DND-41 (cell line): Measurements from ENCODE around the gene GZMM.

Source experiments
- ATAC-seq: fragments of 200-7000 bp; cut with Tn5 transposase; 3 replicates; pipeline ENCODE4 v1.9.1; 2021; ENCODE audit warnings: low read depth; ENCODE audit not compliant: insufficient read depth
- DNase-seq: peaks from one replicate; pipeline ENCODE4 v3.0.0-alpha.2; 2020
- H2AFZ ChIP-seq: 2 replicates; pipeline ENCODE4 v1.6.0; 2012; ENCODE audit warnings: low read depth, low read length
- H3K27ac ChIP-seq: 2 replicates; pipeline ENCODE4 v1.5.1; 2012; ENCODE audit warnings: low read length, inconsistent platforms
- H3K27me3 ChIP-seq: fragments of 200-600 bp; sonication (generic); 2 replicates; pipeline ENCODE4 v1.6.0; 2012; ENCODE audit warnings: low read length, mild to moderate bottlenecking, inconsistent platforms; ENCODE audit not compliant: insufficient read depth, poor library complexity
- H3K36me3 ChIP-seq: 2 replicates; pipeline ENCODE4 v1.5.1; 2012; ENCODE audit warnings: low read length, inconsistent platforms; ENCODE audit not compliant: insufficient read depth
- H3K4me1 ChIP-seq: 2 replicates; pipeline ENCODE4 v1.5.1; 2012; ENCODE audit warnings: mild to moderate bottlenecking, low read length; ENCODE audit not compliant: insufficient read depth
- H3K4me2 ChIP-seq: 2 replicates; pipeline ENCODE4 v1.6.0; 2012; ENCODE audit warnings: mild to moderate bottlenecking, moderate library complexity, low read length, inconsistent platforms; ENCODE audit not compliant: insufficient read depth
- H3K4me3 ChIP-seq, 2 experiments: fragments of 200-600 bp in 1 of 2; shearing (Covaris generic) in 1 of 2; 2 replicates each; pipeline ENCODE4 v1.5.1; 2012 to 2016; ENCODE audit warnings: inconsistent platforms in 2 of 2, low read length in 2 of 2, mild to moderate bottlenecking in 2 of 2, low read depth in 1 of 2, moderate library complexity in 1 of 2
- H3K79me2 ChIP-seq: 2 replicates; pipeline ENCODE4 v1.6.0; 2012; ENCODE audit warnings: low read length, inconsistent platforms; ENCODE audit not compliant: insufficient read depth
- H3K9ac ChIP-seq: 2 replicates; pipeline ENCODE4 v1.6.0; 2012; ENCODE audit warnings: low read depth, mild to moderate bottlenecking, inconsistent platforms, low read length, moderate library complexity
- H3K9me3 ChIP-seq: 2 replicates; pipeline ENCODE4 v1.5.1; 2012; ENCODE audit warnings: low read length, moderate library complexity, mild to moderate bottlenecking, inconsistent platforms; ENCODE audit not compliant: insufficient read depth, severe bottlenecking
- H4K20me1 ChIP-seq: 2 replicates; pipeline ENCODE4 v1.6.0; 2012; ENCODE audit warnings: low read length; ENCODE audit not compliant: insufficient read depth
- EZH2 ChIP-seq: IDR thresholded peaks from 3 replicates; pipeline ENCODE4 v1.6.1; 2012; ENCODE audit warnings: borderline replicate concordance, low read depth, mild to moderate bottlenecking, moderate library complexity, low read length, inconsistent platforms; ENCODE audit not compliant: severe bottlenecking
- TF ChIP-seq, protein P1 (sequence below): IDR thresholded peaks from 2 replicates; pipeline ENCODE4 v1.5.1; 2012; ENCODE audit warnings: borderline replicate concordance, low read length, moderate library complexity, mild to moderate bottlenecking; ENCODE audit not compliant: poor library complexity, severe bottlenecking; ENCODE audit errors: extremely low read depth

Gene GZMM

DNA sequence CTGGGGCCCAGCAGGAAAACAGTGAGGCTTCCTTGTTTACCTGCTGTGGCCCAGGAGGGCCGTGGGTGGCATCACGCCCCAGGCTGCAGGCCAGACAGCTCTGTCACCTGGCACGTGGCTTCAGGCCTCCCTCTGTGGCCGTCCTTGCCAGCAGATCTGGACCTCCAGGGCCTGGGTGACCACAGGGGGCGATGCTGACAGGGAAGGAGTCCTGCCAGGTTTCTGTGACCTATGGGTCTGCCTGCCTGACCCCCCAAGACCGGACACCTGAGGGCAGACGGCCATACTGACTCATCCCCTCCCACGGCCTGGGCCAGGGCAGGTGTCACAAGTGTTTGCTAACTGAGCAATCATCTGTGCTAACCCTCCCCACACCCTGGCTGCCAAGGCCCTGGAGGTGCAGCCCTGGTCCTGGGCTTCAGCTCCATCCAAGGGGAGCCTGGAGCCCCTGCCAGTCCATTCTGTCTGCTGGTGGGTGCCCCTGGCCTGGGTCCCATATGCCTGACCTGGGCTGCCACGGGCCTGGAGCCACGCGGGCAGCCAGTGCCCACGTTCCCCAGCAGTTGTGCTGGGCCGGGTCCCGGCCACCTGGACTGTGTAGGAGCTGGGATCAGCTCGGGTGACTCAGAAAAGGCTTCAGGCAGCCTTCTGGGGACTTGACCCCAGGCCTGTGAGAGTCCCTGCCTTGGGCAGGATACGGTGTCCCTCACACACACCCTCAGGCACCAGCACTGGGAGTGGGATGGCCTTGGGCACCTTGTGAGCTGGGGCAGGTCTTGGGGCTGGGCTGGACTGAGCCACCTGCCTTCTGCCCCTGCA lies 8.6 kb upstream of the GZMM start:
- no peaks in the 10 kb centered on the region for H3K27me3 ChIP-seq
- no peak overlapping the region for H3K4me2 ChIP-seq
- peaks cover 43% of the 10 kb centered on the region for H3K79me2 ChIP-seq
- peaks cover 28% of the 10 kb centered on the region for H3K4me1 ChIP-seq
- ATAC-seq, result no peak
- peaks cover 62% of the 10 kb centered on the region for H4K20me1 ChIP-seq
- H3K9me3 ChIP-seq, result no peaks in the 10 kb centered on the region
- H2AFZ ChIP-seq, result no peak overlapping the region
- no peak overlapping the region for H3K4me3 ChIP-seq
- peaks cover 48% of the 10 kb centered on the region for H3K36me3 ChIP-seq
- no peak overlapping the region for H3K27ac ChIP-seq
- no peak for DNase-seq
- no peak for TF ChIP-seq EZH2
- TF ChIP-seq, protein P1, sequence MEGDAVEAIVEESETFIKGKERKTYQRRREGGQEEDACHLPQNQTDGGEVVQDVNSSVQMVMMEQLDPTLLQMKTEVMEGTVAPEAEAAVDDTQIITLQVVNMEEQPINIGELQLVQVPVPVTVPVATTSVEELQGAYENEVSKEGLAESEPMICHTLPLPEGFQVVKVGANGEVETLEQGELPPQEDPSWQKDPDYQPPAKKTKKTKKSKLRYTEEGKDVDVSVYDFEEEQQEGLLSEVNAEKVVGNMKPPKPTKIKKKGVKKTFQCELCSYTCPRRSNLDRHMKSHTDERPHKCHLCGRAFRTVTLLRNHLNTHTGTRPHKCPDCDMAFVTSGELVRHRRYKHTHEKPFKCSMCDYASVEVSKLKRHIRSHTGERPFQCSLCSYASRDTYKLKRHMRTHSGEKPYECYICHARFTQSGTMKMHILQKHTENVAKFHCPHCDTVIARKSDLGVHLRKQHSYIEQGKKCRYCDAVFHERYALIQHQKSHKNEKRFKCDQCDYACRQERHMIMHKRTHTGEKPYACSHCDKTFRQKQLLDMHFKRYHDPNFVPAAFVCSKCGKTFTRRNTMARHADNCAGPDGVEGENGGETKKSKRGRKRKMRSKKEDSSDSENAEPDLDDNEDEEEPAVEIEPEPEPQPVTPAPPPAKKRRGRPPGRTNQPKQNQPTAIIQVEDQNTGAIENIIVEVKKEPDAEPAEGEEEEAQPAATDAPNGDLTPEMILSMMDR, result no peak
- no peak overlapping the region for H3K9ac ChIP-seq

DNA sequence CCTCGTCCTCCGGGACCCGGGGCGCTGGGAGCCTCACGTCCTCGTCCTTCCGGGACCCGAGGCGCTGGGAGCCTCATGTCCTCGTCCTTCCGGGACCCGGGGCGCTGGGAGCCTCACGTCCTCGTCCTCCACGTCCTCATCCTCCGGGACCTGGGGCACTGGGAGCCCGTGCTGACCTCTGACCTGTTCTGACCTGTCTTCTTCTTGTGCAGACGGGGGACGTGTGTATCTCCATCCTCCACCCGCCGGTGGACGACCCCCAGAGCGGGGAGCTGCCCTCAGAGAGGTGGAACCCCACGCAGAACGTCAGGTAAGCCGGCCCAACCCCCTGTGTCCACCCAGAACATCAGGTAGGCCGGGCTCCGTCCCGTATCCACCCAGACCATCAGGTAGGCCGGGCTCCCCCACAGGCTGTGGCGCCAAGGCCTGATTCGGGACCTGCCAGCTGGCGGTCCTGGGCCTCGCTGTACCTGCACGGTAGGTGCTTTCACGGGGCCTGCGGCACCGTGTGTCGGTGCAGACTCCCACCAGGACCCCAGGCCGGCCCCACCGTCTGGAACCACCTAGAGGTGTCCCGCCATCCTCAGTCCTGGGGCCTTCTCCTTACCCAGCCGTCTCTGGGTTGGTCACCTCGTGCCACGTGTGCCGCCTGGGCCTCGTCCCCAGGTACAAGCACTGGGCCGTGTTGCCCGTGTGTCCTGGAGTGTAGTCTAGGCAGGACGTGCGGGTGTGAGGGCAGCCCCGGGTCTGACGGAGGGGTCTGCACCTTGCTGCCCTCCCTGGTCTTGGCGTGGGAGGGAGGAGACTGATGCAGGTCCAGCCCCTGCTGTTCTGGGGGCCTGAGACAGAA lies 7.6 kb upstream of the GZMM start:
- Histone ChIP-seq H3K36me3 (peaks cover 53% of the 10 kb centered on the region), H3K27ac (no peak overlapping the region), H3K9ac (no peak overlapping the region), H4K20me1 (peaks cover 68% of the 10 kb centered on the region), H2AFZ (no peak overlapping the region), H3K4me2 (no peak overlapping the region), H3K27me3 (no peaks in the 10 kb centered on the region), H3K4me1 (peaks cover 19% of the 10 kb centered on the region), H3K79me2 (peaks cover 43% of the 10 kb centered on the region), H3K9me3 (no peaks in the 10 kb centered on the region), H3K4me3 (no peak overlapping the region)
- TF ChIP-seq EZH2, result no peak
- TF ChIP-seq, protein P1, result no peak
- ATAC-seq (no peak), DNase-seq (no peak)

DNA sequence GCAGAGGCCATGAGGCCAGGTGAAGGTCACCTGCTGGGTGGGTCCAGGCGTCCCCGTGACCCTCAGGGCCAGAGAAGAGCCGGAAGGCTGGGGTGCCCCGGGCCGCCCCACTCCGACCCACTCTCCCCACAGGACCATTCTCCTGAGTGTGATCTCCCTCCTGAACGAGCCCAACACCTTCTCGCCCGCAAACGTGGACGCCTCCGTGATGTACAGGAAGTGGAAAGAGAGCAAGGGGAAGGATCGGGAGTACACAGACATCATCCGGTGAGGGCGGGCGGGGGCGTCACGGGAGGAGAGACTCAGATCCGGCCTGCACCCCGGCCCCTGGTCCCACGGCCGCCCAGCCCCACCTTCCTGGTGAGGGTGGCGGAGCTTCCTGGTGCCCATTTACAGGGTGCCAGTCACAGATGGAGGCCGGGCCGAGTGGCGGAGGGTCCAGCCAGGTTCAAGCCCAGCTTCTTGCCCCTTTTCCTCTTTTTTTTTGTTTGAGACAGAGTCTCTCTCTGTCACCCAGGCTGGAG lies 6.9 kb upstream of the GZMM start:
- Histone ChIP-seq H3K9ac (no peak overlapping the region), H3K4me2 (no peak overlapping the region), H2AFZ (no peak overlapping the region), H3K9me3 (no peaks in the 10 kb centered on the region), H3K36me3 (peaks cover 60% of the 10 kb centered on the region), H3K27me3 (no peaks in the 10 kb centered on the region), H3K4me3 (no peak overlapping the region), H4K20me1 (peaks cover 68% of the 10 kb centered on the region), H3K27ac (no peak overlapping the region), H3K79me2 (peaks cover 41% of the 10 kb centered on the region), H3K4me1 (peaks cover 19% of the 10 kb centered on the region)
- DNase-seq (no peak), ATAC-seq (no peak)
- TF ChIP-seq, protein P1, result no peak
- TF ChIP-seq EZH2, result no peak
